PC-3 (cell line): ENCODE data around the gene PDZRN4.

Experiments
- CTCF ChIP-seq: fragments of 300-600 bp; sonication (generic); conservative IDR thresholded peaks from 2 replicates; pipeline ENCODE4 v1.5.1; 2017; ENCODE audit warnings: antibody characterized with exemption, low read depth, mild to moderate bottlenecking, low read length
- EZH2 ChIP-seq: fragments of 300-600 bp; sonication (generic); IDR thresholded peaks from one replicate; pipeline ENCODE4 v1.6.1; 2017; ENCODE audit warnings: antibody characterized with exemption, mild to moderate bottlenecking, low read length; ENCODE audit not compliant: unreplicated experiment
- EZH2phosphoT487 ChIP-seq: fragments of 300-600 bp; sonication (generic); IDR thresholded peaks from 2 replicates; pipeline ENCODE4 v1.6.1; 2018; ENCODE audit warnings: mild to moderate bottlenecking, antibody characterized with exemption, low read length, borderline replicate concordance

- no peak for TF ChIP-seq CTCF
- TF ChIP-seq EZH2phosphoT487 = no peak
- TF ChIP-seq EZH2 = no peak
Measured at GRCh38 chr12:41254004-41254914, 66.1 kb downstream of the PDZRN4 start.
